Measurements from ENCODE around the gene RBM33. TPM values are rescaled to one million over a fixed set of nuclear protein-coding genes. Genes with fewer than 3 reads are reported as not detected.

The RBM33 gene
- total and polyA plus RNA-seq, 8 donors: 14.6 to 40.1 (median 32.7) TPM

- no peaks in the 10 kb centered on the region for H3K4me1 ChIP-seq
- H3K4me3 ChIP-seq: no peak overlapping the region
- intact Hi-C loops (cut with DNase I): no loop called here
- peaks cover 7 to 79% (median 33%) of the 10 kb centered on the region in 3 donors for H3K36me3 ChIP-seq
- no peaks in the 10 kb centered on the region for H3K27me3 ChIP-seq
- no peak for ATAC-seq
- FAIRE-seq: no peak
- H3K27ac ChIP-seq: no peak overlapping the region
- no peaks in the 10 kb centered on the region for H3K9me3 ChIP-seq
- WGBS, 2 donors: 97 to 99% methylated on average over 4 of the region's 4 CpGs
- no peak for DNase-seq
- no peak for TF ChIP-seq CTCF (IDR thresholded peaks at IDR 0.05)
These were observed 129.1 kb downstream of the RBM33 start for GRCh38 chr7:155773531-155773930.

GRCh38 chr7:155774947-155775346 lies 130.5 kb downstream of the RBM33 start:
- intact Hi-C loops (cut with DNase I): no loop called here
- H3K27ac ChIP-seq: no peak overlapping the region
- FAIRE-seq: no peak
- TF ChIP-seq CTCF (IDR thresholded peaks at IDR 0.05): no peak
- no peaks in the 10 kb centered on the region for H3K27me3 ChIP-seq
- DNase-seq: no peak
- 93 to 94% methylated on average over 14 of the region's 14 CpGs for WGBS, 2 donors
- H3K4me1 ChIP-seq: no peaks in the 10 kb centered on the region
- no peak for ATAC-seq
- H3K36me3 ChIP-seq: peaks cover 0 to 68% (median 25%) of the 10 kb centered on the region in 3 donors
- H3K9me3 ChIP-seq: no peaks in the 10 kb centered on the region
- no peak overlapping the region for H3K4me3 ChIP-seq

GRCh38 chr7:155775691-155776090 lies 131.2 kb downstream of the RBM33 start:
- Histone ChIP-seq H3K36me3 (peaks cover 0 to 66% (median 26%) of the 10 kb centered on the region in 3 donors), H3K9me3 (no peaks in the 10 kb centered on the region), H3K27ac (no peak overlapping the region), H3K4me3 (no peak overlapping the region), H3K27me3 (no peaks in the 10 kb centered on the region), H3K4me1 (no peaks in the 10 kb centered on the region)
- WGBS, 2 donors: 89 to 91% methylated on average over 7 of the region's 7 CpGs
- no peak for DNase-seq
- ATAC-seq: no peak
- intact Hi-C loops (cut with DNase I): no loop called here
- TF ChIP-seq CTCF (IDR thresholded peaks at IDR 0.05): no peak
- no peak for FAIRE-seq

- peaks cover 0 to 70% (median 26%) of the 10 kb centered on the region in 3 donors for H3K36me3 ChIP-seq
- no peak overlapping the region for H3K27ac ChIP-seq
- FAIRE-seq: no peak
These were observed 132.1 kb downstream of the RBM33 start for GRCh38 chr7:155776606-155777005.

More at GRCh38 chr7:155776606-155777005, 132.1 kb downstream of the RBM33 start:
- TF ChIP-seq CTCF (IDR thresholded peaks at IDR 0.05): no peak
- no peak for DNase-seq
- no peak for ATAC-seq
- WGBS, 2 donors: 88 to 91% methylated on average over 8 of the region's 8 CpGs
- no peak overlapping the region for H3K4me3 ChIP-seq
- no peaks in the 10 kb centered on the region for H3K9me3 ChIP-seq
- intact Hi-C loops (cut with DNase I): no loop called here
- H3K27me3 ChIP-seq: no peaks in the 10 kb centered on the region
- H3K4me1 ChIP-seq: no peaks in the 10 kb centered on the region

Data from pancreas (tissue), 10 donors.